IMR-90 (cell line): ENCODE measurements around the gene HTRA2. TPM values are rescaled to one million over a fixed set of nuclear protein-coding genes. Genes with fewer than 3 reads are reported as not detected.

Source experiments
- ATAC-seq: fragments of 200-7000 bp; cut with Tn5 transposase; 2 replicates; pipeline ENCODE4 v1.9.1; 2020; ENCODE audit warnings: low read depth, mild to moderate bottlenecking, moderate library complexity
- BruUV-seq: library from RNA; stranded (reverse); fragments of 400-500 nt; replicated peaks from 2 replicates; lab custom pipeline; 2021; lab: Mats Ljungman, UMichigan
- CTCF ChIA-PET: fragments of 300-600 bp; formaldehyde crosslinking; extraction: SDS; loops from one replicate; lab custom pipeline; 2021; ENCODE audit warnings: antibody characterized with exemption; lab: Yijun Ruan, JAX
- POLR2A ChIA-PET: fragments of 300-600 bp; sonication (Branson Sonifier 250); formaldehyde crosslinking; loops from one replicate; lab custom pipeline; 2022; ENCODE audit warnings: antibody characterized with exemption; ENCODE audit not compliant: unreplicated experiment; lab: Charles Lee
- DNase-seq: peaks from one replicate; pipeline ENCODE4 v3.0.0; 2013
- H2AFZ ChIP-seq: replicated peaks from 2 replicates; pipeline ENCODE3; 2013; ENCODE audit warnings: low read length, mild to moderate bottlenecking; ENCODE audit not compliant: poor library complexity
- H2AK5ac ChIP-seq: 2 replicates; pipeline ENCODE4 v1.6.1; 2013; ENCODE audit warnings: low read depth, low read length, inconsistent platforms
- H2AK9ac ChIP-seq: replicated peaks from 2 replicates; pipeline ENCODE3; 2013; ENCODE audit warnings: mild to moderate bottlenecking, low read depth, low read length, moderate library complexity; ENCODE audit not compliant: poor library complexity
- H2BK120ac ChIP-seq: 2 replicates; pipeline ENCODE4 v1.6.1; 2013; ENCODE audit warnings: low read depth, low read length, inconsistent platforms
- H2BK15ac ChIP-seq: 3 replicates; pipeline ENCODE4 v1.6.1; 2013; ENCODE audit warnings: low read depth, low read length, inconsistent platforms
- H2BK20ac ChIP-seq: 2 replicates; pipeline ENCODE4 v1.6.1; 2013; ENCODE audit warnings: low read depth, mild to moderate bottlenecking, inconsistent platforms, low read length, moderate library complexity
- H2BK5ac ChIP-seq: 2 replicates; pipeline ENCODE4 v1.6.1; 2013; ENCODE audit warnings: mild to moderate bottlenecking, low read depth, low read length, inconsistent platforms; ENCODE audit not compliant: poor library complexity, severe bottlenecking
- H3K14ac ChIP-seq: replicated peaks from 2 replicates; pipeline ENCODE4 v1.6.1; 2013; ENCODE audit warnings: low read depth, low read length, inconsistent platforms
- H3K18ac ChIP-seq: 2 replicates; pipeline ENCODE4 v1.6.1; 2013; ENCODE audit warnings: low read depth, low read length, control low read depth
- H3K23ac ChIP-seq: 2 replicates; pipeline ENCODE4 v1.6.1; 2013; ENCODE audit warnings: low read depth, low read length, inconsistent platforms
- H3K27ac ChIP-seq: 2 replicates; pipeline ENCODE4 v1.5.1; 2013; ENCODE audit warnings: mild to moderate bottlenecking, control low read depth, low read length; ENCODE audit not compliant: insufficient read depth
- H3K27me3 ChIP-seq: 2 replicates; pipeline ENCODE4 v1.6.1; 2013; ENCODE audit warnings: low read length; ENCODE audit not compliant: control insufficient read depth, insufficient read depth
- H3K36me3 ChIP-seq: 2 replicates; pipeline ENCODE4 v1.6.1; 2013; ENCODE audit warnings: low read length, mixed read lengths; ENCODE audit not compliant: control insufficient read depth, insufficient read depth
- H3K4ac ChIP-seq: 2 replicates; pipeline ENCODE4 v1.6.1; 2013; ENCODE audit warnings: low read depth, low read length, inconsistent platforms
- H3K4me1 ChIP-seq: 2 replicates; pipeline ENCODE4 v1.6.1; 2013; ENCODE audit warnings: low read length, mixed read lengths; ENCODE audit not compliant: control insufficient read depth, insufficient read depth
- H3K4me2 ChIP-seq: 2 replicates; pipeline ENCODE4 v1.6.1; 2013; ENCODE audit warnings: low read depth, mild to moderate bottlenecking, control low read depth, low read length, moderate library complexity
- H3K4me3 ChIP-seq: 2 replicates; pipeline ENCODE4 v1.5.1; 2013; ENCODE audit warnings: low read depth, mild to moderate bottlenecking, control low read depth, low read length, moderate library complexity; ENCODE audit not compliant: insufficient read depth
- H3K56ac ChIP-seq: 2 replicates; pipeline ENCODE4 v1.6.1; 2013; ENCODE audit warnings: low read length, inconsistent platforms; ENCODE audit not compliant: insufficient read depth; ENCODE audit errors: extremely low read depth
- H3K79me1 ChIP-seq, 2 experiments: 2 replicates each; pipeline ENCODE4 v1.6.1; 2013; ENCODE audit warnings: low read length in 2 of 2, inconsistent platforms in 1 of 2, low read depth in 1 of 2
- H3K9ac ChIP-seq: 2 replicates; pipeline ENCODE4 v1.6.1; 2013; ENCODE audit warnings: low read depth, low read length, control low read depth
- H3K9me1 ChIP-seq: 2 replicates; pipeline ENCODE4 v1.6.1; 2013; ENCODE audit warnings: low read length, inconsistent platforms; ENCODE audit not compliant: insufficient read depth
- H3K9me3 ChIP-seq: 2 replicates; pipeline ENCODE4 v1.6.1; 2013; ENCODE audit warnings: low read length; ENCODE audit not compliant: control insufficient read depth, insufficient read depth
- H4K20me1 ChIP-seq: 2 replicates; pipeline ENCODE4 v1.6.1; 2013; ENCODE audit warnings: low read length, inconsistent platforms; ENCODE audit not compliant: insufficient read depth
- H4K5ac ChIP-seq: 2 replicates; pipeline ENCODE4 v1.6.1; 2013; ENCODE audit warnings: mild to moderate bottlenecking, low read depth, low read length, control low read depth
- H4K8ac ChIP-seq, 2 experiments: 2 replicates each; pipeline ENCODE4 v1.6.1; 2013; ENCODE audit warnings: low read depth in 2 of 2, low read length in 2 of 2, control low read depth in 1 of 2, inconsistent platforms in 1 of 2
- H4K91ac ChIP-seq: 2 replicates; pipeline ENCODE4 v1.6.1; 2013; ENCODE audit warnings: low read depth, low read length, inconsistent platforms; ENCODE audit not compliant: insufficient read depth
- CEBPB ChIP-seq: IDR thresholded peaks from 2 replicates; pipeline ENCODE4 v1.6.1; 2012; ENCODE audit warnings: low read depth, low read length, improper control_type of control experiment
- CHD1 ChIP-seq: IDR thresholded peaks from 2 replicates; pipeline ENCODE4 v1.6.1; 2012; ENCODE audit warnings: low read depth, low read length, improper control_type of control experiment
- MAZ ChIP-seq: IDR thresholded peaks from 2 replicates; pipeline ENCODE4 v1.6.1; 2012; ENCODE audit warnings: low read depth, mild to moderate bottlenecking, low read length, improper control_type of control experiment, moderate library complexity, borderline replicate concordance
- RCOR1 ChIP-seq: IDR thresholded peaks from 2 replicates; pipeline ENCODE4 v1.6.1; 2012; ENCODE audit warnings: mild to moderate bottlenecking, low read length, improper control_type of control experiment; ENCODE audit not compliant: insufficient replicate concordance
- SMC3 ChIP-seq: fragments of 150-350 bp; IDR thresholded peaks from 2 replicates; pipeline ENCODE4 v1.6.1; 2016; ENCODE audit warnings: low read depth, mild to moderate bottlenecking, antibody characterized with exemption, low read length, moderate library complexity
- WGBS, 2 experiments: methylation state at CpG; one replicate each; pipeline versions ENCODE4 v1.1.5 to v1.1.7; 2013; ENCODE audit warnings: missing lambda C conversion rate in 2 of 2; ENCODE audit not compliant: insufficient read length in 1 of 2; ENCODE audit errors: extremely low coverage in 2 of 2; 5-methylcytosine and 5-hydroxymethylcytosine counted together
- dilution Hi-C: fragments of 300-500 bp; cut with HindIII; formaldehyde crosslinking; loops from one replicate; pipeline ENCODE4 v1.14.3; 2018; ENCODE audit warnings: low sequenced_read_pairs; ENCODE audit not compliant: unreplicated experiment
- in situ Hi-C: fragments of 300-500 bp; cut with MboI; formaldehyde crosslinking; loops from 3 replicates; pipeline ENCODE4 v1.14.3; 2019; ENCODE audit warnings: low sequenced_read_pairs, inconsistent platforms, mixed read lengths
- intact Hi-C: fragments of 100-400 bp; cut with micrococcal nuclease; formaldehyde crosslinking; loops from 2 replicates; pipeline ENCODE4 v1.10.0; 2022
- polyA plus RNA-seq, 3 experiments: library from polyadenylated mRNA; depleted of rRNA; stranded (reverse); fragments of >200 nt; gene quantifications; 2 replicates each; pipeline ENCODE4 v1.2.3, GENCODE V29; 2012; ENCODE audit warnings: low replicate concordance in 1 of 3
- total RNA-seq: library from RNA; depleted of rRNA; stranded (reverse); fragments of >200 nt; gene quantifications from 2 replicates; pipeline ENCODE4 v1.2.3, GENCODE V29; 2012

The HTRA2 gene
- total and polyA plus RNA-seq, 2 of the 4 experiments (the other 2 are of a cell fraction), result 23.6 to 28.1 TPM

- Histone ChIP-seq H3K4me1 (peaks cover 16% of the 10 kb centered on the region), H3K23ac (no peak overlapping the region), H3K4me2 (peak overlapping the region; percentile 88; the same call in 1 of the 2 replicates), H4K20me1 (no peaks in the 10 kb centered on the region; the same call in 1 of the 2 replicates), H2AFZ (no peak overlapping the region), H2BK5ac (no peak overlapping the region), H4K5ac (no peak overlapping the region), H2BK15ac (no peak overlapping the region), H4K8ac (no peak overlapping the region), H4K91ac (no peak overlapping the region), H2AK9ac (no peak overlapping the region), H3K4ac (no peak overlapping the region), H3K56ac (no peak overlapping the region), H3K4me3 (no peak overlapping the region), H3K9ac (no peak overlapping the region), H2AK5ac (no peak overlapping the region), H3K9me1 (0 out of 2 replicates have a peak, but pooled peaks cover 18% of the 10 kb centered on the region), H3K14ac (no peak overlapping the region), H3K9me3 (no peaks in the 10 kb centered on the region), H2BK120ac (no peak overlapping the region), H3K79me1 (peaks cover 8 to 53% of the 10 kb centered on the region in 2 experiments), H3K27ac (no peak overlapping the region), H3K18ac (no peak overlapping the region), H2BK20ac (no peak overlapping the region), H3K27me3 (no peaks in the 10 kb centered on the region), H3K36me3 (peaks cover 18% of the 10 kb centered on the region)
- no peak for ATAC-seq
- no peak for DNase-seq
- dilution Hi-C loops, result no loop called here
- WGBS, 2 experiments, result 90% methylated on average over 4 of the region's 14 CpGs; no CpG with 5 or more reads in 1 of the 2 experiments
- TF ChIP-seq CEBPB, result no peak
- no peak for TF ChIP-seq CHD1
- no peak for TF ChIP-seq SMC3
- no peak for TF ChIP-seq MAZ
- TF ChIP-seq RCOR1, result no peak
- ChIA-PET CTCF (no interaction called here), POLR2A (no interaction called here)
- in situ Hi-C loops, result no loop called here
- no TSS peak for BruUV-seq
- intact Hi-C loops, result no loop called here
Measured at GRCh38 chr2:74556159-74556558, 26.4 kb downstream of the HTRA2 start.
